K562 (cell line): ENCODE measurements around the gene GBX1.

Experiments
- ARID1B ChIP-seq: fragments of 450-650 bp; IDR thresholded peaks from 2 replicates; pipeline ENCODE4 v1.6.1; 2016; ENCODE audit warnings: antibody characterized with exemption, mild to moderate bottlenecking, inconsistent platforms
- HNRNPL ChIP-seq: fragments of 200-400 bp; formaldehyde crosslinking; IDR thresholded peaks from 2 replicates; pipeline ENCODE4 v1.6.1; 2017; ENCODE audit warnings: low read depth, mild to moderate bottlenecking, low read length
- POLR2A ChIP-seq: fragments of 450-650 bp; conservative IDR thresholded peaks from 2 replicates; pipeline ENCODE4 v1.6.1; 2016
- SRSF3 ChIP-seq: fragments of 200-400 bp; formaldehyde crosslinking; IDR thresholded peaks from 2 replicates; pipeline ENCODE4 v1.6.1; 2016; ENCODE audit warnings: mild to moderate bottlenecking, low read length, moderate library complexity; ENCODE audit not compliant: insufficient read depth
- TCF7 ChIP-seq: sonication (generic); IDR thresholded peaks from 2 replicates; pipeline ENCODE4 v1.6.1; 2016; ENCODE audit warnings: antibody characterized with exemption, borderline replicate concordance
- ZNF431 ChIP-seq: sonication (generic); formaldehyde crosslinking; IDR thresholded peaks from 2 replicates; pipeline ENCODE4 v1.8.0; 2022; ENCODE audit warnings: mild to moderate bottlenecking, missing genetic modification reagents
- ZNF830 ChIP-seq: fragments of 250-450 bp; sonication (Bioruptor Pico); IDR thresholded peaks from 2 replicates; pipeline ENCODE4 v1.5.0; 2021; ENCODE audit warnings: mild to moderate bottlenecking
- TF ChIP-seq, protein P1 (sequence below), 3 experiments: IDR thresholded peaks in 2 of 3; conservative IDR thresholded peaks in 1 of 3; 2 replicates each; pipeline ENCODE4 v1.5.1; 2011 to 2012; ENCODE audit warnings: low read length in 3 of 3, mild to moderate bottlenecking in 3 of 3, control low read depth in 2 of 3, improper control_type of control experiment in 1 of 3, inconsistent platforms in 1 of 3, low read depth in 1 of 3, mixed read lengths in 1 of 3, moderate library complexity in 1 of 3; ENCODE audit not compliant: insufficient read depth in 2 of 3

DNA sequence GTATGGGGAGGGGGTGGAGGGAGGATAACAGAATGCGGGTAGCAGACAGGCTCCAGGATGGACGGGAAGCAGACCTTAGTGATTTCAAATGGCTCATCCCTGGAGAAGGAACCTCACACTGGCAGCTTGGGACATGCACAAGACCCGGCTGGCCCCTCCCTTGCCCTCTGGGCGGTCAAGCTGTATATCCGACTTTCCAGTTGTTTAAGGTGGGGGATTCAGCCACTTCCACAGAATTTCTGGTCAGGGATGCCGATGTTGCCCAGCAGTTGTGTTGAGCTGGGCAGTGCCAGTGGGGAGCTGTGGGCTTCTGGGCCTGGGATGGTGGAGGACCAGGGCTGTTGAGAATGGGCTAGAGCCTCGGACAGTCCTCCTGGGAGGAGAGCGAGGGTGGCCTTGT is 38.8 kb downstream of the GBX1 start:
- TF ChIP-seq SRSF3: no peak
- no peak for TF ChIP-seq TCF7
- TF ChIP-seq ZNF431: no peak
- TF ChIP-seq ARID1B: no peak
- no peak for TF ChIP-seq POLR2A
- no peak for TF ChIP-seq ZNF830 (CRISPR knock-in tag)
- TF ChIP-seq HNRNPL: no peak
- TF ChIP-seq, protein P1, sequence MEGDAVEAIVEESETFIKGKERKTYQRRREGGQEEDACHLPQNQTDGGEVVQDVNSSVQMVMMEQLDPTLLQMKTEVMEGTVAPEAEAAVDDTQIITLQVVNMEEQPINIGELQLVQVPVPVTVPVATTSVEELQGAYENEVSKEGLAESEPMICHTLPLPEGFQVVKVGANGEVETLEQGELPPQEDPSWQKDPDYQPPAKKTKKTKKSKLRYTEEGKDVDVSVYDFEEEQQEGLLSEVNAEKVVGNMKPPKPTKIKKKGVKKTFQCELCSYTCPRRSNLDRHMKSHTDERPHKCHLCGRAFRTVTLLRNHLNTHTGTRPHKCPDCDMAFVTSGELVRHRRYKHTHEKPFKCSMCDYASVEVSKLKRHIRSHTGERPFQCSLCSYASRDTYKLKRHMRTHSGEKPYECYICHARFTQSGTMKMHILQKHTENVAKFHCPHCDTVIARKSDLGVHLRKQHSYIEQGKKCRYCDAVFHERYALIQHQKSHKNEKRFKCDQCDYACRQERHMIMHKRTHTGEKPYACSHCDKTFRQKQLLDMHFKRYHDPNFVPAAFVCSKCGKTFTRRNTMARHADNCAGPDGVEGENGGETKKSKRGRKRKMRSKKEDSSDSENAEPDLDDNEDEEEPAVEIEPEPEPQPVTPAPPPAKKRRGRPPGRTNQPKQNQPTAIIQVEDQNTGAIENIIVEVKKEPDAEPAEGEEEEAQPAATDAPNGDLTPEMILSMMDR (IDR thresholded peaks at IDR 0.05 in 2 of 3, conservative IDR thresholded peaks at IDR 0.05 in 1 of 3; ENCODE audit: insufficient read depth in 2 of 3, low read depth in 1 of 3, low read length in 3 of 3): no peak
